Endothelial cell of umbilical vein (primary cell): ENCODE results near the gene ADH7. TPM values are rescaled to one million over a fixed set of nuclear protein-coding genes. Genes with fewer than 3 reads are reported as not detected.

Source experiments
- BruUV-seq: library from RNA; stranded (reverse); fragments of 400-500 nt; replicated peaks from 2 replicates; lab custom pipeline; 2021; lab: Mats Ljungman, UMichigan
- CTCF ChIA-PET: fragments of 300-600, 350-600 bp; sonication (Branson Sonifier 250); formaldehyde crosslinking; loops from one replicate; lab custom pipeline; 2021; ENCODE audit warnings: antibody characterized with exemption, inconsistent platforms; lab: Charles Lee
- POLR2A ChIA-PET: fragments of 300-600, 350-600 bp; sonication (Branson Sonifier 250); formaldehyde crosslinking; loops from one replicate; lab custom pipeline; 2021; ENCODE audit warnings: antibody characterized with exemption, inconsistent platforms; lab: Charles Lee
- DNase-seq: peaks from one replicate; pipeline ENCODE4 v3.0.0-alpha.2; 2011; ENCODE audit warnings: low read depth, low spot score
- FAIRE-seq: peaks from 2 replicates; lab custom pipeline; 2011; peaks lifted over from hg19 to GRCh38; lab: Jason Lieb, UNC
- H2AFZ ChIP-seq: 2 replicates; pipeline ENCODE4 v1.6.0; 2012; ENCODE audit warnings: low read depth, low read length, control low read depth, inconsistent platforms
- H3K27ac ChIP-seq: 2 replicates; pipeline ENCODE4 v1.5.1; 2011; ENCODE audit warnings: low read depth, mild to moderate bottlenecking, control low read depth, low read length, moderate library complexity; ENCODE audit not compliant: insufficient read depth
- H3K27me3 ChIP-seq, 2 experiments: 2 replicates each; pipeline versions ENCODE4 v1.6.0 to v1.6.1; 2011; ENCODE audit warnings: low read length in 2 of 2, mixed read lengths in 1 of 2; ENCODE audit not compliant: control insufficient read depth in 2 of 2, insufficient read depth in 2 of 2
- H3K36me3 ChIP-seq, 2 experiments: 2 replicates in 1 of 2; 3 replicates in 1 of 2; pipeline ENCODE4 v1.5.1; 2011; ENCODE audit warnings: low read length in 2 of 2, mild to moderate bottlenecking in 1 of 2, moderate library complexity in 1 of 2; ENCODE audit not compliant: control insufficient read depth in 2 of 2, insufficient read depth in 2 of 2; ENCODE audit errors: extremely low read depth in 1 of 2
- H3K4me1 ChIP-seq: 3 replicates; pipeline ENCODE4 v1.5.1; 2011; ENCODE audit warnings: mild to moderate bottlenecking, low read length; ENCODE audit not compliant: control insufficient read depth, insufficient read depth; ENCODE audit errors: extremely low read depth
- H3K4me2 ChIP-seq: 2 replicates; pipeline ENCODE4 v1.6.1; 2011; ENCODE audit warnings: low read length, control low read depth, mixed read lengths; ENCODE audit not compliant: insufficient read depth
- H3K4me3 ChIP-seq, 3 experiments: fragments of 200-600 bp in 1 of 3; sonication (generic), shearing (Covaris generic) in 1 of 3; replicated peaks in 1 of 3; 2 replicates each; pipeline ENCODE4 v1.5.1; 2011 to 2016; ENCODE audit warnings: control low read depth in 3 of 3, low read length in 3 of 3, mild to moderate bottlenecking in 2 of 3, inconsistent platforms in 1 of 3, low read depth in 1 of 3, moderate library complexity in 1 of 3; ENCODE audit not compliant: insufficient read depth in 1 of 3
- H3K79me2 ChIP-seq: 2 replicates; pipeline ENCODE4 v1.6.0; 2012; ENCODE audit warnings: low read length, inconsistent platforms; ENCODE audit not compliant: control insufficient read depth, insufficient read depth
- H3K9ac ChIP-seq: replicated peaks from 2 replicates; pipeline ENCODE3; 2011; ENCODE audit warnings: low read length, control low read depth; ENCODE audit not compliant: insufficient read depth; ENCODE audit errors: extremely low read depth
- H3K9me1 ChIP-seq: replicated peaks from 3 replicates; pipeline ENCODE4 v1.6.0; 2011; ENCODE audit warnings: mild to moderate bottlenecking, low read length; ENCODE audit not compliant: control insufficient read depth, insufficient read depth; ENCODE audit errors: extremely low read depth
- H3K9me3 ChIP-seq: replicated peaks from 2 replicates; pipeline ENCODE4 v1.5.1; 2012; ENCODE audit warnings: low read length, inconsistent platforms; ENCODE audit not compliant: control insufficient read depth, insufficient read depth
- H4K20me1 ChIP-seq: replicated peaks from 2 replicates; pipeline ENCODE3; 2011; ENCODE audit warnings: mild to moderate bottlenecking, low read length; ENCODE audit not compliant: control insufficient read depth, insufficient read depth; ENCODE audit errors: extremely low read depth
- EZH2 ChIP-seq: IDR thresholded peaks from 2 replicates; pipeline ENCODE4 v1.6.1; 2012; ENCODE audit warnings: borderline replicate concordance, low read depth, mild to moderate bottlenecking, moderate library complexity, low read length, inconsistent platforms; ENCODE audit not compliant: severe bottlenecking
- FOS ChIP-seq: IDR thresholded peaks from 2 replicates; pipeline ENCODE4 v1.6.1; 2011; ENCODE audit warnings: mild to moderate bottlenecking, low read length, moderate library complexity, borderline replicate concordance; ENCODE audit not compliant: insufficient read depth
- GATA2 ChIP-seq: IDR thresholded peaks from 2 replicates; pipeline ENCODE4 v1.7.0; 2011; ENCODE audit warnings: low read depth, mild to moderate bottlenecking, moderate library complexity, mixed read lengths, low read length; ENCODE audit not compliant: insufficient read length, insufficient read depth
- MYC ChIP-seq: IDR thresholded peaks from one replicate; pipeline ENCODE4 v1.6.1; 2011; ENCODE audit warnings: mild to moderate bottlenecking, low read depth, low read length
- POLR2A ChIP-seq: IDR thresholded peaks from 2 replicates; pipeline ENCODE4 v1.6.1; 2012; ENCODE audit warnings: low read depth, mild to moderate bottlenecking, control low read depth, low read length
- POLR2AphosphoS5 ChIP-seq: IDR thresholded peaks from 2 replicates; pipeline ENCODE4 v1.6.1; 2012; ENCODE audit warnings: low read depth, mild to moderate bottlenecking, control low read depth, low read length, moderate library complexity; ENCODE audit not compliant: insufficient read depth
- dilution Hi-C: fragments of 300-500 bp; cut with MboI; formaldehyde crosslinking; loops from one replicate; pipeline ENCODE4 v1.15.0; 2019; ENCODE audit warnings: low sequenced_read_pairs; ENCODE audit not compliant: extremely low pct_ligation_motif_present
- intact Hi-C: fragments of 100-400 bp; cut with micrococcal nuclease; formaldehyde crosslinking; loops from one replicate; pipeline ENCODE4 v1.10.0; 2022
- polyA plus RNA-seq, 4 experiments: library from polyadenylated mRNA; depleted of rRNA in 3 of 4; stranded (reverse) in 3 of 4; unstranded in 1 of 4; fragments of >200 nt; gene quantifications; 2 replicates each; pipeline versions ENCODE4 v1.2.1 to v1.2.3, GENCODE V29; 2011 to 2012; ENCODE audit warnings: missing spikeins in 1 of 4
- total RNA-seq: library from RNA; stranded (reverse); gene quantifications from 2 replicates; pipeline ENCODE4 v1.2.3, GENCODE V29; 2021
- TF ChIP-seq, protein P1 (sequence below): IDR thresholded peaks from 2 replicates; pipeline ENCODE4 v1.6.1; 2011; ENCODE audit not compliant: insufficient read depth, insufficient read length
- TF ChIP-seq, protein P2 (sequence below), 2 donors: IDR thresholded peaks; 1 replicate in 1 of 2; 2 replicates in 1 of 2; pipeline ENCODE4 v1.5.1; 2011; ENCODE audit warnings: low read length in 2 of 2, mild to moderate bottlenecking in 2 of 2, moderate library complexity in 2 of 2, control low read depth in 1 of 2, inconsistent platforms in 1 of 2, low read depth in 1 of 2; ENCODE audit not compliant: insufficient read depth in 1 of 2; ENCODE audit errors: extremely low read depth in 1 of 2

The ADH7 gene
- total and polyA plus RNA-seq, 2 donors (not counting 3 experiments of a cell fraction or from before 2014, with no cell fraction given) = not detected

- no peak overlapping the region for H3K27ac ChIP-seq
- CTCF ChIA-PET = interaction anchor here (1.0 kb wide), 1 partner anchor 16 kb away, joined by 5 read pairs; no protein-coding TSS in a partner anchor
These were observed 12.4 kb upstream of the ADH7 start for GRCh38 chr4:99447513-99447912.

More at GRCh38 chr4:99447513-99447912, 12.4 kb upstream of the ADH7 start:
- no peak for TF ChIP-seq MYC
- TF ChIP-seq, protein P1, sequence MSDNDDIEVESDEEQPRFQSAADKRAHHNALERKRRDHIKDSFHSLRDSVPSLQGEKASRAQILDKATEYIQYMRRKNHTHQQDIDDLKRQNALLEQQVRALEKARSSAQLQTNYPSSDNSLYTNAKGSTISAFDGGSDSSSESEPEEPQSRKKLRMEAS = no peak
- TF ChIP-seq, protein P2, sequence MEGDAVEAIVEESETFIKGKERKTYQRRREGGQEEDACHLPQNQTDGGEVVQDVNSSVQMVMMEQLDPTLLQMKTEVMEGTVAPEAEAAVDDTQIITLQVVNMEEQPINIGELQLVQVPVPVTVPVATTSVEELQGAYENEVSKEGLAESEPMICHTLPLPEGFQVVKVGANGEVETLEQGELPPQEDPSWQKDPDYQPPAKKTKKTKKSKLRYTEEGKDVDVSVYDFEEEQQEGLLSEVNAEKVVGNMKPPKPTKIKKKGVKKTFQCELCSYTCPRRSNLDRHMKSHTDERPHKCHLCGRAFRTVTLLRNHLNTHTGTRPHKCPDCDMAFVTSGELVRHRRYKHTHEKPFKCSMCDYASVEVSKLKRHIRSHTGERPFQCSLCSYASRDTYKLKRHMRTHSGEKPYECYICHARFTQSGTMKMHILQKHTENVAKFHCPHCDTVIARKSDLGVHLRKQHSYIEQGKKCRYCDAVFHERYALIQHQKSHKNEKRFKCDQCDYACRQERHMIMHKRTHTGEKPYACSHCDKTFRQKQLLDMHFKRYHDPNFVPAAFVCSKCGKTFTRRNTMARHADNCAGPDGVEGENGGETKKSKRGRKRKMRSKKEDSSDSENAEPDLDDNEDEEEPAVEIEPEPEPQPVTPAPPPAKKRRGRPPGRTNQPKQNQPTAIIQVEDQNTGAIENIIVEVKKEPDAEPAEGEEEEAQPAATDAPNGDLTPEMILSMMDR (IDR thresholded peaks at IDR 0.05; ENCODE audit: extremely low read depth in 1 of 2, insufficient read depth in 1 of 2, low read depth in 1 of 2, low read length in 2 of 2) = no peak
- TF ChIP-seq POLR2A = no peak
- TF ChIP-seq POLR2AphosphoS5 = no peak
- TF ChIP-seq GATA2 = no peak
- TF ChIP-seq FOS = no peak
- TF ChIP-seq EZH2 = no peak
- H2AFZ ChIP-seq = no peak overlapping the region
- H3K36me3 ChIP-seq = no peaks in the 10 kb centered on the region
- no peak overlapping the region for H3K4me2 ChIP-seq
- no peaks in the 10 kb centered on the region for H3K27me3 ChIP-seq
- H4K20me1 ChIP-seq = no peaks in the 10 kb centered on the region
- FAIRE-seq (no peak), DNase-seq (no peak)
- dilution Hi-C loops = no loop called here
- no TSS peak for BruUV-seq
- H3K9me3 ChIP-seq = no peaks in the 10 kb centered on the region
- no peak overlapping the region for H3K4me3 ChIP-seq
- H3K9me1 ChIP-seq = no peaks in the 10 kb centered on the region
- H3K79me2 ChIP-seq = no peaks in the 10 kb centered on the region
- H3K4me1 ChIP-seq = peaks cover 3% of the 10 kb centered on the region
- H3K9ac ChIP-seq = no peak overlapping the region
- POLR2A ChIA-PET = interaction anchor here (0.6 kb wide), 1 partner anchor 1365 kb away, joined by 7 read pairs; no protein-coding TSS in a partner anchor
- intact Hi-C loops = no loop called here
